Measurements from ENCODE around the gene PDE3A. TPM values are rescaled to one million over a fixed set of nuclear protein-coding genes. Genes with fewer than 3 reads are reported as not detected.

Gene PDE3A
- total RNA-seq, 1 donor from 2014 or later = under 0.01 TPM

- Histone ChIP-seq H3K36me3 (ENCODE audit: control insufficient read depth, insufficient read depth, low read length) (no peaks in the 10 kb centered on the region), H3K4me3 (ENCODE audit: low read depth, low read length) (no peak overlapping the region), H3K27me3 (ENCODE audit: control insufficient read depth, insufficient read depth, low read length) (no peaks in the 10 kb centered on the region)
- FAIRE-seq (no peak), DNase-seq (ENCODE audit: low read depth) (no peak)
- TF ChIP-seq CTCF (IDR thresholded peaks at IDR 0.05; ENCODE audit: insufficient read depth, low read length, severe bottlenecking) = no peak
These were observed 348.6 kb downstream of the PDE3A start for GRCh38 chr12:20716985-20717384.

- Histone ChIP-seq H3K36me3 (ENCODE audit: control insufficient read depth, insufficient read depth, low read length) (no peaks in the 10 kb centered on the region), H3K4me3 (ENCODE audit: low read depth, low read length) (no peak overlapping the region), H3K27me3 (ENCODE audit: control insufficient read depth, insufficient read depth, low read length) (no peaks in the 10 kb centered on the region)
- DNase-seq (ENCODE audit: low read depth) (no peak), FAIRE-seq (no peak)
- TF ChIP-seq CTCF (IDR thresholded peaks at IDR 0.05; ENCODE audit: insufficient read depth, low read length, severe bottlenecking) = no peak
These were observed 350.0 kb downstream of the PDE3A start for GRCh38 chr12:20718294-20718693.

- FAIRE-seq (no peak), DNase-seq (ENCODE audit: low read depth) (no peak)
- no peak for TF ChIP-seq CTCF (IDR thresholded peaks at IDR 0.05; ENCODE audit: insufficient read depth, low read length, severe bottlenecking)
- no peaks in the 10 kb centered on the region for H3K27me3 ChIP-seq (ENCODE audit: control insufficient read depth, insufficient read depth, low read length)
- H3K36me3 ChIP-seq (ENCODE audit: control insufficient read depth, insufficient read depth, low read length) = no peaks in the 10 kb centered on the region
- H3K4me3 ChIP-seq (ENCODE audit: low read depth, low read length) = no peak overlapping the region
These were observed 353.8 kb downstream of the PDE3A start for GRCh38 chr12:20722142-20722541.

GRCh38 chr12:20731274-20731673, 362.9 kb downstream of the PDE3A start:
- DNase-seq (ENCODE audit: low read depth) = no peak
- Histone ChIP-seq H3K27me3 (ENCODE audit: control insufficient read depth, insufficient read depth, low read length) (no peaks in the 10 kb centered on the region), H3K36me3 (ENCODE audit: control insufficient read depth, insufficient read depth, low read length) (no peaks in the 10 kb centered on the region), H3K4me3 (ENCODE audit: low read depth, low read length) (no peak overlapping the region)
- no peak for TF ChIP-seq CTCF (IDR thresholded peaks at IDR 0.05; ENCODE audit: insufficient read depth, low read length, severe bottlenecking)
- no peak for FAIRE-seq

All from bronchial epithelial cell (primary cell).